Thymus (tissue), 11 donors: ENCODE measurements around the gene GRK5. TPM values are rescaled to one million over a fixed set of nuclear protein-coding genes. Genes with fewer than 3 reads are reported as not detected.

Source experiments
- DNase-seq, 9 donors: peaks; one replicate each; pipeline ENCODE4 v3.0.0-alpha.2; 2013; ENCODE audit warnings: low spot score in 9 of 9, low read depth in 6 of 9, missing footprints in 1 of 9
- H3K27ac ChIP-seq, 2 donors: one replicate each; pipeline ENCODE4 v1.5.1; 2013; ENCODE audit warnings: control low read depth in 1 of 2, low read depth in 1 of 2, low read length in 1 of 2, mild to moderate bottlenecking in 1 of 2, moderate library complexity in 1 of 2
- H3K27me3 ChIP-seq, 2 donors: one replicate each; pipeline ENCODE4 v1.5.1; 2013; ENCODE audit warnings: low read length in 1 of 2; ENCODE audit not compliant: control insufficient read depth in 2 of 2, insufficient read depth in 1 of 2
- H3K36me3 ChIP-seq, 2 donors: one replicate each; pipeline ENCODE4 v1.5.1; 2013; ENCODE audit warnings: low read length in 1 of 2, mild to moderate bottlenecking in 1 of 2, moderate library complexity in 1 of 2; ENCODE audit not compliant: control insufficient read depth in 2 of 2, insufficient read depth in 2 of 2
- H3K4me1 ChIP-seq, 2 donors: one replicate each; pipeline ENCODE4 v1.5.1; 2013; ENCODE audit warnings: low read length in 2 of 2; ENCODE audit not compliant: control insufficient read depth in 2 of 2, insufficient read depth in 2 of 2
- H3K4me3 ChIP-seq, 2 donors: one replicate each; pipeline ENCODE4 v1.5.1; 2013; ENCODE audit warnings: low read length in 2 of 2, control low read depth in 1 of 2, mild to moderate bottlenecking in 1 of 2
- H3K9me3 ChIP-seq, 2 donors: one replicate each; pipeline ENCODE4 v1.5.1; 2013; ENCODE audit warnings: low read length in 1 of 2, mild to moderate bottlenecking in 1 of 2; ENCODE audit not compliant: control insufficient read depth in 2 of 2, insufficient read depth in 1 of 2
- WGBS: extraction: QIAGEN DNeasy Blood & Tissue Kit; methylation state at CpG from one replicate; pipeline ENCODE4 v1.1.7; 2013; 5-methylcytosine and 5-hydroxymethylcytosine counted together
- polyA plus RNA-seq: library from polyadenylated mRNA; stranded (reverse); fragments of 200-250 nt; gene quantifications from one replicate; pipeline ENCODE4 v1.2.3, GENCODE V29; 2013
- total RNA-seq: library from RNA; stranded (reverse); fragments of 120-200 nt; gene quantifications from one replicate; pipeline ENCODE4 v1.2.4, GENCODE V29; 2013
- donor health status: healthy.

Gene GRK5
- total and polyA plus RNA-seq, 2 donors, result 14.4 to 18.5 TPM

DNA sequence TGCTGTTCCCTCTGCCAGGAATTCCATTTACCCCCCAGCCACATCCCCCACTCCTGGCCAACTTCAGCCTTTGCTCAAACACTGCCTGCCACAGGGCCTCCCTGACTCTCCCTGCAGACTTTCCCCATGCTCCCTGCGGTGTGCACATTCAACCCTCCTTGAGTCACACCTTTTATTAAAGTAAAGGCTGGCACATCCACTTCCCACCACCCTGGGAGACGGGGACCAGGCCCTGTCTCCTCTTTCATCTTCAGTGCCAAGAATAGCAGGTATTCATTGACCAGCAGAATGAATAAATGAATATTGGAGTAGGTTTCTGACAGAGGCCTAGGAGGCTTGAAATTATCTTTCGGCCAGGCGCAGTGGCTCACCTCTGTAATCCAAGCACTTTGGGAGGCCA is 91.4 kb downstream of the GRK5 start:
- 96% methylated on average over 4 of the region's 4 CpGs for WGBS
- DNase-seq, result no peak
- H3K9me3 ChIP-seq, result peaks cover 1 to 12% of the 10 kb centered on the region in 2 donors
- H3K36me3 ChIP-seq, result no peaks in the 10 kb centered on the region
- H3K27me3 ChIP-seq, result no peaks in the 10 kb centered on the region
- no peak overlapping the region for H3K27ac ChIP-seq
- H3K4me3 ChIP-seq, result no peak overlapping the region
- peaks cover 14 to 59% of the 10 kb centered on the region in 2 donors for H3K4me1 ChIP-seq

DNA sequence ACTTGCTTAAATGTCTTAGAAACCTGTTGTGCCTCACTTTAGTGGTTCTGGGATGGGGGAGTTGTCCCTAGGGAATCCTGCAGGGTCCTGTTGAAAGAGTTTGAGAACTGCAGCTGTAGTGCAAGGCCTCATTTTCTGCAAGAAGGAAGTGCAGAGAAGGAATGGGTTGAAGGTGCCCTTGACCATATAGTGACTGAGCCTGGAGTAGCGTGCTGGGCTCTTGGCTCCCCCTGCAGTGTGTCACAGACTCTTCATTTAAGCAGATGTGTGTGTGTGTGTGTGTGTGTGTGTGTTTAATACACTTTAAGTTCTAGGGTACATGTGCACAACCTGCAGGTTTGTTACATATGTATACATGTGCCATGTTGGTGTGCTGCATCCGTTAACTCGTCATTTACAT is 92.2 kb downstream of the GRK5 start:
- Histone ChIP-seq H3K4me1 (peaks cover 14 to 59% of the 10 kb centered on the region in 2 donors), H3K4me3 (no peak overlapping the region), H3K27me3 (no peaks in the 10 kb centered on the region), H3K36me3 (no peaks in the 10 kb centered on the region), H3K27ac (no peak overlapping the region), H3K9me3 (peaks cover 1 to 12% of the 10 kb centered on the region in 2 donors)
- 78% methylated on average over 3 of the region's 3 CpGs for WGBS
- no peak for DNase-seq

DNA sequence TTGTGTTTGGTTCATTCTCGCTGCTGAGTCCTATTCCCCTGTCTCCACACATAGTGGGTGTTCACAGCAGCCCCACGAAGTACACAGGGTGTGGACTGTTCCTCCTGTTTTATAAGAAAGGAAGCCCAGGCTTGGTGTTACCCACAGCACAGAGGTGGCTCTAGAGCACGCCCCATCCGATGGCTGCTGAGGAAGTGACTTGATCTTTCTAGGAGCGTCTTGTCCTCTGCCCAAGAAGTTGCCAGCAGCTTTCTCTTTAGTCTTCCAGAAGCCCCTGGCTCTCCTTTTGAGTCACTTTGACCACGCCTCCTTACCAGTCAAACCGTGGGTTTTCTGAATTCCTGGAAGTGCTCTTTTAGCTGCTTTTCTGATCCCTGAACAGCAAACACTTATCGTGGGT is 94.0 kb downstream of the GRK5 start:
- Histone ChIP-seq H3K9me3 (peaks cover 1 to 14% of the 10 kb centered on the region in 2 donors), H3K4me3 (no peak overlapping the region)

DNA sequence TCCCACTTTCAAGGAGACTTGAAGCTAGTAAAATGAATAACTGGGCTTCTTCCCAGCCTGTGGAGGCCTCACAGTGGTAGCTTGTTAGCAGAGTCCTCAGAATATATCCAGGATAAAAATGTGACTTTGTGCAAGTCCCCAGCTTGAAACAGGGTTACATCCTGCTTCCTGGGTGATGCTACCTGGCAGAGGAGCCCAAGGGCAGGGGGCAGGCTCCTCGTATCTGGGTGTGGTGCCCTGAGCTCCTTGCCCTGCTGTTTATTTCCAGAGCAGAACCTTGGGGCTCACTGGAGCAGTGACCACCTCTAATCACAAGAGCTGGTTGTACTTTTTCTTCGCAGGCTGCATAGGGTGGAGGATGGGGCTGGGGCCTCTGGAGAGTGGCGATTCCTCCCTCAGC is 94.8 kb downstream of the GRK5 start:
- H3K27ac ChIP-seq, result peak overlapping the region in 1 of 2 donors; percentile 86
- no peaks in the 10 kb centered on the region for H3K36me3 ChIP-seq
- peak in 1 of 9 donors; percentile 34 for DNase-seq
- H3K27me3 ChIP-seq, result no peaks in the 10 kb centered on the region
- H3K4me3 ChIP-seq, result no peak overlapping the region
- 95% methylated on average over 3 of the region's 3 CpGs for WGBS
- H3K9me3 ChIP-seq, result peaks cover 2 to 7% of the 10 kb centered on the region in 2 donors
- H3K4me1 ChIP-seq, result peaks cover 35 to 85% of the 10 kb centered on the region in 2 donors

More for the DNA sequence above, 94.0 kb downstream of the GRK5 start:
- H3K4me1 ChIP-seq, result peaks cover 27 to 77% of the 10 kb centered on the region in 2 donors
- 17% methylated on average over 8 of the region's 8 CpGs for WGBS
- DNase-seq, result peak in 7 of 9 donors; percentile 32 to 79 (median 64)
- H3K27ac ChIP-seq, result peak overlapping the region; percentile 64 to 86
- no peaks in the 10 kb centered on the region for H3K36me3 ChIP-seq
- no peaks in the 10 kb centered on the region for H3K27me3 ChIP-seq

DNA sequence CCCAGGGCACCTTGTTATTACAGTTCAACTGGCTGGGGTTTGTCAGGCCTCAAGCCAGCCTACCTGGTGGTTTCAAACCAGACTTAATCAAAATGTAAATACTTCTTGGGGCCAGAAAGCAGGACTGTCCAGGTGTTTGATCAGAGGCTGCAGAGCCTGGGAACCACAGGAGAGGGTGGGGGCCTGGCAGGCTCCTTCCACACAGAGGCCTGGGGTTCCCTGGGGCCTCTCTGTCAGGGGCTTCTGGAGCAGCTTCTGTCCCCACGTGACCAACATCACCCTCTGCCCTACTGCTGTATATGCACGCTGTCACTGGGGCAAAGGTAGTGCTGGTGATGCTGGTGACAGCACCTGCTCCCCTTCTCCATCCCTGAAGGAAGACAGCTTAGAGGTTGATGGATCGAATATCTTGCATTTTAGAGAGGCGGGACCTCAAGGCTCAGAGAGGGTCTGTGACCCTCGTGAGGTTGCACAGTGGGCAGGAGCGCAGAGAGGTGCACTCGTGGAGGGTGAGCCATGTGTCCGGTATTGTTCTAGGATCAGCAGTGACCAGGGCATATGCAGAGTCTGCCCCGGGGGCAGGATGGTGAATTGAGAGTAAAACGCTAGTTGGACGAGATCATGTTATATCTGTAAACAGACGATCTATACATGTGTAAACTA is 95.4 kb downstream of the GRK5 start:
- H3K4me1 ChIP-seq, result peaks cover 37 to 90% of the 10 kb centered on the region in 2 donors
- DNase-seq, result no peak
- WGBS, result 97% methylated on average over 12 of the region's 12 CpGs
- H3K27me3 ChIP-seq, result no peaks in the 10 kb centered on the region
- no peak overlapping the region for H3K4me3 ChIP-seq
- H3K9me3 ChIP-seq, result peaks cover 1 to 2% of the 10 kb centered on the region in 2 donors
- peak overlapping the region in 1 of 2 donors; percentile 86 for H3K27ac ChIP-seq
- H3K36me3 ChIP-seq, result no peaks in the 10 kb centered on the region

DNA sequence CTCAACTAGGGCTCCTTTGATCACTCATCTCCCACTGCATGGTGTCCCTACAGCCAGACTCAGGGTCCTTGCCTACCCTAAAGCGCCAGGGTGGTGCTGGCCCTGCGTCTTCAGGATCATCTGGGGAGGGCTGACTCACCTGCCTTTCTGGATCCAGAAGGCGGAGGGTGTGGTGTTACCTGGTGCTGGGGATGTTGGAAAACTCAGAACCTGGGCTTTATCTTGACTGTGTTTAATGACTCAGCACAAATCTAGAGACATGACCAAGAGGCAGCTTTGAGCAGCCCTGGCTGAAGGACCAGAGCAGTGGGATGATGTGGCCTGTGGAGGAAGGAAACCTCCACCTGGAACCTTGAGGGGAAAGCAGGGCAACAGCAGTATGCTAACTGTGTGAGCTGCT is 96.5 kb downstream of the GRK5 start:
- 98% methylated on average over 3 of the region's 3 CpGs for WGBS
- peaks cover 40 to 96% of the 10 kb centered on the region in 2 donors for H3K4me1 ChIP-seq
- no peak for DNase-seq
- no peak overlapping the region for H3K4me3 ChIP-seq
- H3K9me3 ChIP-seq, result peaks cover 1 to 4% of the 10 kb centered on the region in 2 donors
- H3K27me3 ChIP-seq, result peaks cover 0 to 8% of the 10 kb centered on the region in 2 donors
- no peaks in the 10 kb centered on the region for H3K36me3 ChIP-seq
- H3K27ac ChIP-seq, result no peak overlapping the region

DNA sequence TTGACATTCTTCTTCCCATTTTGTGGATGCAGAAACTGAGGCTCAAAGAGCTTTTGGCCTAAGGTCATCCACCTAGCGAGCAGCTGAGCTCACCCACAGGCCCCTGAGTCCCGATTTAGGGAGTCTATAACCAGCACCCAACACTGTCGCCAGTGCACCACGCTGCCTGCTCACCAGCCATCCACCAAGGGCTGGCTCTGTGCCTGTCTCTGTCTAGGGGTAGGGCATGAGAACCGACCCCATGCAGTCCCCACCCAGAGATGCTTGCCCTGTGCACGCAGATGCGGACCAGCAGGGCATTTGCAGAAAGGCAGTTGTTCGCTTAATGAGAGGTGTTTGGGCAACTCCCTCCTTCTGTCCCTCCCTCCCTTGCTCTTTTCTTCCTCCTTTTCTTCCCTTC is 97.2 kb downstream of the GRK5 start:
- WGBS, result 96% methylated on average over 8 of the region's 8 CpGs
- Histone ChIP-seq H3K4me1 (peaks cover 40 to 95% of the 10 kb centered on the region in 2 donors), H3K27ac (no peak overlapping the region), H3K27me3 (peaks cover 0 to 10% of the 10 kb centered on the region in 2 donors), H3K4me3 (no peak overlapping the region), H3K9me3 (peaks cover 1 to 4% of the 10 kb centered on the region in 2 donors), H3K36me3 (no peaks in the 10 kb centered on the region)
- DNase-seq, result no peak

DNA sequence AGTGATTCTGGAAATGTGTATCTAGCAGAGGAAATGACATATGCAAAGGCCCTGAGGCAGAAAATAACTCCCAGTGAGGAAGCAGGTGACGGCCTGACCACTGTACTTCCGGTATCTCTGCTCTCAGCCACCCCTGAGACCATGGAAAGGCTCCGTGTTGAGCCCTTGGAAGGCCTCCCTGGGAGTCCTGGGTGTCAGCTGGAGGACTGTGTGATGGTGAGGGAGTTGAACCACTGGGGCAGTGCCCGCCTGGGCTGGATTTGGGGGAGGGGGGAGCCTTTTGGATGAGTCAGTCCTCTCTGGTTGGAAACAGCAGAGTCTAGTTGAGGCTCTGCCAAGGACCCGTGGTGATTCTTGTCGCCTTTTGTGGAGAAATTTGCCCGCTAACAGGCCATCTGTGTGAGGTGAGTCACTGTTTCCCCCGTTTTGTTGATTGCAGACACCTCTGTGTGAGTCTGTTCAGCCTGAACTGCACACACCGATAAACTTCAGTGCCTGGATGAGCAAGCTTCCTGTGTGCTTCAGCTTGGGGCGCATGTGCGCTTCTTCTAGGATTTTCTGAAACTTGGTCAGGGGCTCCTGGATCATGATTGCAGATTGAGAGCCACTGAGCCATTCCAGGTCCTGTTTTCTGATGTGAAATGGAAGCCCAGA is 98.6 kb downstream of the GRK5 start:
- H3K9me3 ChIP-seq, result peaks cover 1 to 4% of the 10 kb centered on the region in 2 donors
- peaks cover 0 to 13% of the 10 kb centered on the region in 2 donors for H3K27me3 ChIP-seq
- peak; percentile 48 to 90 (median 74) for DNase-seq
- H3K27ac ChIP-seq, result peak overlapping the region; percentile 95 to 97
- no peaks in the 10 kb centered on the region for H3K36me3 ChIP-seq
- WGBS, result 5% methylated on average over 11 of the region's 11 CpGs
- H3K4me3 ChIP-seq, result peak overlapping the region; percentile 21 to 35
- peaks cover 38 to 84% of the 10 kb centered on the region in 2 donors for H3K4me1 ChIP-seq

DNA sequence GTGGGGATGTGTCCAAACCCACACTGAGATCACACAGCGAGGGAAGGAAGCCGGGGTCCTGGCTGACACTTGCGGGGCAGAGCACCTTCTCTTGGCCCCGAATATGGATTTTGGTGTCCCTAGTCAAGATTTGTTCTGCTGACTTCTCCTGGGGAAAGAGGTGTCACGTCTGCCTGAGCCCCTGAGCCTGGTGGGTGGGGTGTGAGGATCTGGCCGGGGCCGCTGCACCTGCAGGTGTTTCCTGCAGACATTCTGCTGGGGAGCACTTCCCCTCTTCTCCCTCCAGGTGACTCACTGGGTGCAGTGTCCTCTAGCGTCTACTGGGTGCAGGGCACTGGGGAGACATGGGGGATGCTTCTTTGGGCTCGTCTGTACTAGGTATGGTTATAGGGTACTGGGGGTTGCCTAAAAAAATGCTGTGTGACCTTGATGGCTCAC is 99.2 kb downstream of the GRK5 start:
- peak overlapping the region; percentile 21 to 35 for H3K4me3 ChIP-seq
- peak overlapping the region; percentile 95 to 97 for H3K27ac ChIP-seq
- peaks cover 0 to 13% of the 10 kb centered on the region in 2 donors for H3K27me3 ChIP-seq
- DNase-seq, result peak; percentile 69 to 94 (median 84)
- no peaks in the 10 kb centered on the region for H3K36me3 ChIP-seq
- peaks cover 33 to 78% of the 10 kb centered on the region in 2 donors for H3K4me1 ChIP-seq
- WGBS, result 3% methylated on average over 9 of the region's 9 CpGs
- H3K9me3 ChIP-seq, result peaks cover 1 to 4% of the 10 kb centered on the region in 2 donors
